HG03139 (cell line): Measurements from ENCODE around the gene SLC30A2.

Experiments used
- ATAC-seq: cut with Tn5 transposase; IDR thresholded peaks from one replicate; pipeline ENCODE4 v1.9.1; 2021; ENCODE audit not compliant: unreplicated experiment

Gene SLC30A2

DNA sequence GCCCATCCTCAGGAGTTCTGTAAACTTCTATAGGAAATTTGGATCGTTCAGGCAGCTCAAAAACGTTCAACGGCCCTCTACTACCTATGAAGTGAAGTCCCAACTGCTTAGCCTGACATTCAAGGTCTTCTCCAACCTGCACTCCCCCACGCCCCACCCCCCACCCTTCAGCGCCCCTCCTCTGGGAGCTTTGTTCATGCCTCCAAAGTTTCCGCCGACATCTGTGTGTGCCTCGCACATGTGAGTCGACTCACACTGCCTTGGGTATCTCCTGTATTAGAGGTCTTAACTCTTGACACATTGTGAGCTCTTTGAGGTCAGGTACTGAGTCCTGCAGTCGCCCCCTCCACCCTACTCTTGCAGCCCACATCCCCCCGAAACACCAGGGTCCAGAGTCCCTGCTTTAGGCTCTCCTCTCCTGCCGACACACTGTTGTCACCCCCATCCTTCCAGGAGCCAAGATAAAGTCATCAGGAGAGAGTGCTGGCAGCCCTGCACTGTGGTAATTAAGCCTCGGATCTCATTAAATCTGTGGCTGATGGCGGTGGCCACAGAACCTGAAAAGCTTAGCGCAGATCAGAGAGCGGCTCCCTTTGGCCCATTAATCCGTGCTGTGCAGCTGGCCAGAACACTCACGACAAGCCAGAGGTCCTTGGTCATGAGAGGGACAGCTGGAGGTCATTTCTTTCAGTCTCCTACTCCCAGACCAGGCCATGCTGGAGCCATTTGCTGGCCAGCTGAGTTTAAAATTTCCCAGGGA lies 46.7 kb downstream of the SLC30A2 start:
- no peak for ATAC-seq

DNA sequence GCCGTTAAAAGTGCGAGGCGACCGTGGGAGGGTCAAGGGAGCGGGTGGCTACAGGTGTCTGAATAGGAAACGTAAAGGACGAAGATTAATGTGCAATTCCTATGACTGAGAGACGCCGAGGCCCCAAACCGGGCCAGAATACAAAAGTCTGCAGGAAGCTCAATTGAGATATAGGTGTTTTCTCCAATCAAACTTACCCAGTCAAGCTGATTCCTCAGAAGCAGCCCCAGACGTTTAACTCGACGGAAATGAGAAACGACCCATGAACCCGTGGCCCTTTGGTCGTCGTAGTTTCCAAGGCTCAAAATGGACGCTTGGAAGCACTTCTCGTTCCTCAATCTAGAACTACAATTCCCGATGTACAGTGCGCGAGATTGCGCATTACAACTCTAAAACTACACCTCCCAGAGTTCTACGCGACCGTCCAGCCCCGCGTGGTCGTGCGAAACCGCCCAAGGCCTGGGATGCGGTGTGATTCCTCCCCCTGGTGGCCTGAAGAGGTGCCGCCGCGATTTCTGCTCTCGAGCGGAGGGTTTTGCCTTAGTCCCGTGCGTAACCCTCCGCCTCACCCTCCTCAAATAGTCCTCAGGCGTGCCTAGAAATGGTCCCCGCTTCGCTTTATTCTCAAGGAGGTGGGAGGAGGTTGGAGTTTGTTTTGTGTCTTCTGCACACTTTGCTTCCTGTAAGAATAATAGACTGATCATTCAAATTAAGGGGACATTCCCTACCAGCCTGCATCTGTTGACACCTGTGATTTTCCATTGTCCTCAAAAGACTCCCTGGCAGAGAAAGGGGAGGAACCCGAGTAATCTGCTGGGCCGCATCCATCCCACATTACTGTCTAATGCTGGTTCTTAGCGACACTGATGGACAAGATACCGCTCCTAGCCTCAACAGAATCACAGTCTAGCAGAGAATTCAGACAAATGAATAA lies 47.8 kb downstream of the SLC30A2 start, which contains the start of gene PAFAH2:
Gene PAFAH2 (minus strand): TSS at position 236 of the 934 bp plus-strand sequence. CDS start 7,247 bp downstream, outside the sequence.
- ATAC-seq = peak; percentile 93

DNA sequence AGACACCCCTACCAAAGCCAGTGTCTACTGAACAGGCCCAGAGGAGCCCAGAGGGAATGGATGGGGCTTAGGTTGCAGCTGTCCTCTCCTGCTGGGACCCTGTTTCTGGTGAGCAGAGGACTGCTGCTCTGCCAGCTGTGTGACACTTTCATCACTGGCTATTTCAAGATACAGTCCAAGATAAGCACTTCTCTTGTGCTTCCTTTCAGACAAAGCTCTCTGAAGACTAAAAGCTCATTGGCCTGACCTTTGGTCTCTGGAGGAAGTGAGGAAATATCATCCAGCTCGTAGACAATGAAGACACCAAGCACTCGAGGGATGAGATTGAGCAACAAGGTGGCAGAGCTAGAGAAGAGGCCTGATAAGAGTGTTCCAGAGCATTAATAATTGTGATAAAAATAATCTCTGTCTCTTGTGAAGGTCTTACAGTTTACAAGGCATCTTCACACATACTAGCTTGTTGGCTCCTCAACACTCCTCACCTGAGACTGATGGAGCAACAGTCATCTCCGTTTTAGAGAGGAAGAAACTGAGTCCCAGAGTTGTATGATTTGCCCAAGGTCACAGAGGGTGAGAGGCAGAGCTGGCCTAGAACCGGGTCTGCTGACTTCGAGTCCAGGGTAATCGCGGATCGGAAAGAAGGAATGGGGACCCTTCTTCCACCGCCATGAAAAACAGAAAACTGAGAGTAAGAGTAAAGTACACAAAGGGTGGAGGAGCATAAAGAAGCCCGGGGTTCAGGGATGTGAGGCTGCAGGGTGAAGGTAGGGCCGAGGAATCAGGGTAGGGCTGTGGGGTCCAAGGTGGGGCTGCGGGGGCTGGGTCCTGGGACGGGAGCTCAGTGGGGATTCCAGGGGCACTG lies 48.7 kb downstream of the SLC30A2 start:
- no peak for ATAC-seq

DNA sequence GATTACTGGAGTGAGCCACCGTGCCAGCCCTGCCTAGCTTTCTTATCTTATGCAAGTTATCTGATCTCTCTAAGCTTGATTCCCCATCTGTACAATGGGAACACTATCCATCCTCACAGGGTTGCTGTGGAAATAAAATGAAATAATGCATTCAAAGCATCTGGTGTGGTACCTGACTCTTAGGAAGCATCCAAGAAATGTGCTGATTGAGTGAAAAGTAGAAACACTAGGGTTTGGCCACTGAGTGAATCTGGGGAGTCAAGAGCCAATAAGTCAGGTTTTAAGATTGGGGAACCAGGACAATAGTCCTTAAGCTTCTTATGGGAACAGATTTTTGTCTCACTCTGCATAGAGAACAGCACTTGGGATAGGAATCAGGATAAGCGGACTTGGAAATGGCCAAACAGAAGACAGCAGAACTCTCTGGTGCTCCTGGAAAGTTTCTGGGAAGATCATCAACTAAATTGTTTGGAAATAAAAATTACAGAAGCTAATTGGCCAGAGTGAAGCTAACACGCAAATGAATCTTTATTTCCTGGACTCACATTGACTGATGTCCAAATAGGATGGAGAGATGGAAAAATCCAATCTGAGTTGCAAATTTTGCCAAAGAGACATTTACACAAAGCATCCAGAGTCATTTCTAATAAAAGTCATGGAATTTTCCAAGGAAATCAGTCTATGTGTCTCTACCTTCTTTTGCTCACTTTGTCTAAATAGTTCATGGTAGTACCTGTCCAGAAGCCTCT lies 51.3 kb downstream of the SLC30A2 start:
- ATAC-seq = no peak

DNA sequence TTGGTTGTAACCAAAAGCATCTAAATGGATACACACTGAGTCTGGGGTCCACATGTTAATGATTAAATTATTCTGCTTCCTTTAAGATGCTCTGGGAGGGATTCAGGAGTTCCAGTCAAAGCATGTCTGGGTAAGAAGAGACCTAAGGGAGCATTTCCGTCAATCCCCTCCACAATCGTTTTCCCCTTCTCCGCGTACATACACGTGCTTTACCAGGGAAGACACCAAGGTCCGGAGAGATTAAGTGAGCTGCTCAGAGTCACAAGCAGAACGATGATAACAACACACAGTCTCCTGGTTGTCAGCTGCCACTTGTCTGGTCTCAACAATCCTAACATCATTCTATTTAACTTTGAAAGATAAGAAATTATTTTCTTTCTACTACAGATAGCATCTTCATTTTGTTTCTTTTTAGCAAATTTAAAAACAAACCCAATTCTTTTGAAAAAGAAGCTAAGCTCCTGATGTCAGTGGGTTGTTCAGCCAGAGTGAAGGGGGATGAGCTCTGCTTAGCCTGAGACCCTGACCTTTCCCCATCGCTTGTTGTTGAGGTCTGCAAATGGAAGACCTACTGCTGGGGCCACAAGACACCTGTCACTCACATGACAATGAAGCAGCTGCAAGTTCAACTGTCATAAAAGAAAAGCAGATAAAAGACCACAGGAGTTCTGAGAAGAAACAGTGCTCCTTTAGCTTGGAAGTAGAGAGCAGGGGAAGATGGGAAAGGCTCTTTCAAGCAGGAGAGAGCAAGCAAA lies 52.5 kb downstream of the SLC30A2 start:
- no peak for ATAC-seq

DNA sequence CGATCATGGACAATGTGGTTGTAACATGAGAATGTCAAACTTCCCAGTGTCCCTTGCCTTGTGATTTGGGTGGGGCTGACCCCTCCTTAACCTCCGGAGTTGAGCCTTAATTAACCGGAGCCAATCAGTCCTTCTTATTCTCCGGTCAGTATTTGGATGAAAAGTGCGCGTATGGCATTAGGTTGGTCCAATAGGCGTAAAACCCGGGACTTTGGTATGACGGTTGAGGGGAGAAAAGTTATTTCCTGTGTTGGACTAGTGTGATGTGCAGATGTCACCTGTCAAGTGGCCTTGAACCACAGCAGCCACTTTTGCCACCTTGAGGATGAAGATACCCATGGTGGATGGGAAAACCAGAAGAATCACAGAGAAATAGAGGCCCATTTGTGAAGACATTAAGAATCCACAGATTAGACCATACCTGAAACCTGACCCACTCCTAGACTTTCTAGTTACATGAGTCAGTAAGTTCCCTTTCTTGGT lies 53.2 kb downstream of the SLC30A2 start:
- no peak for ATAC-seq

DNA sequence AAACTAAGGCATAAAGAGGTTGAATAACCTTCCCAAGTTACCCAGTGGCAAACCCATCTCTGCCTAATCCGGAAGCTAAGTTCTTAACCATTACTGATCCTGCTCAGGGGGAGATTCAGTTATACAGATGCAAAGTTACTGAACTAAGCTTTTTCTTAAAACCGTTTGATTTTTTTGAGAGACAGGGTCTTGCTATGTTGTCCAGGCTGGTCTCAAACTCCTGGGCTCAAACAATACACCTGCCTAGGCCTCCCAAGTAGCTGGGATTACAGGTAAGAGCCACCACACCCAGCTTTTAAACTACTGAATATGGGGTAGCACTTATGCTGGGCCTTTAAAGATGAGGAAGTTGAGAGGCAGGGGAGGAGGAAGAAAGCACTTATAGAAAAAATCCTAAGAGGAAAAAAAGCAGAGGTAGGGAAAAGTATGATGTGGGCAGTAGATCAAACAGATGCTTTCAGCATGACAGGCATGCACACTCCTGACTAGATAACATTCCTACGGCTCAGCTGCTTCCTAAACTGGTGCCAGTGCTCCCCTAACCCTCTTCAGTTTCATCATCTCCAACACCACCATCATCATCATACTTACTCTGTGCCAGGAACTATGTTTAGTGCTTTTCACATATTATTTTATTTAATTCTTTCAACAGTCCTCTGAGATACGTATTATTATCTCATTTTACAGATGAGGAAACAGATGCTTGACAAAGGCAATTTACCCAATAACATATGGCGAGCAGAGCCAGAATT lies 53.8 kb downstream of the SLC30A2 start:
- ATAC-seq = no peak

DNA sequence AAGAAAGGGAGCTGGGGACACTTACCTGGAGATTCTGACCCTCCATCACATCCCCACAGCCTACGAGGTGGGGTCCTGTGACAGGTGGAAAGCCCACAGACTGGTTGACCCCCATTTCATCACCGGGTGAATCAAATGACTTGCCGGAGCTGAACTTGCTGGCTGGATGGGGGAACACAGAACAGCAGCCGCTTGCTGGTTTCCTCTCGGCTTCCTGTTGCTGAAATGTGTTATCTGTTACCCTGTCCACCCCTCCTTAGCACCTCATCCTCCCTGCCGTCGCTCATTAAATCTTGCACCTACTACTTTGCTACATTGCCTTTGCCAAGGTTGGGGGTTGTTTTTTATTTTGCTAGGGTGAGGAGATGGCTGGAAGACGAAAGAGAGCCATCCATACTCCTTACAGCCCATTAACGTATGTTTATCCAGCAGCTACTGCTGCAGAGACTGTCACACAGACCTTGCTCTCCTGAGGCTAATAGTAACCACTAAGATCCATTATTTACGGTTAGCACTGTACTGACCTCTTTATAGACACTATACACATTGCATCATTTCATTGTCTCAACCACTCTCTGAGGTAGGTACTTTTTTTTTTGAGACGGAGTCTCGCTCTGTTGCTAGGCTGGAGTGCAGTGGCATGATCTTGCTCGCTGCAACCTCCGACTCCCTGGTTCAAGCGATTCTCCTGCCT lies 55.1 kb downstream of the SLC30A2 start:
- no peak for ATAC-seq

DNA sequence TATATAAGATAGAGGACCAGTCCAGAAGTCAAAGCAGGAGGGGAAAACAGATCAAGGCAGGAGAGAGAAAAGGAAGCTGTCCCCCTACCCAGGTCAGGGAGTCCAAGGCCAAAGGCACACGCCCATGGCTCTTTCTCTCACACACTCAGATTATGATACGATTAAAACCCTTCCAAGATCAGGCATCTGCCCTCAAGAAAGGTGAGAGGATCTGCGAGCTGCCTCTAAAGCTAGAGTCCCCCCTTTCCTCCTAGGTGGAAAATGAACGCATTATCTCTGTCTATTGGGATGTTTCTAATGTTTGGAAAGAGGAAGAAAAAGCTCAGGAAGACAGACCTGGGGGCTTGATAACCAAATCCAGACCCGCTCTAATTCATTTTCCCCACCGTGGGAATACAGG lies 55.7 kb downstream of the SLC30A2 start:
- no peak for ATAC-seq

DNA sequence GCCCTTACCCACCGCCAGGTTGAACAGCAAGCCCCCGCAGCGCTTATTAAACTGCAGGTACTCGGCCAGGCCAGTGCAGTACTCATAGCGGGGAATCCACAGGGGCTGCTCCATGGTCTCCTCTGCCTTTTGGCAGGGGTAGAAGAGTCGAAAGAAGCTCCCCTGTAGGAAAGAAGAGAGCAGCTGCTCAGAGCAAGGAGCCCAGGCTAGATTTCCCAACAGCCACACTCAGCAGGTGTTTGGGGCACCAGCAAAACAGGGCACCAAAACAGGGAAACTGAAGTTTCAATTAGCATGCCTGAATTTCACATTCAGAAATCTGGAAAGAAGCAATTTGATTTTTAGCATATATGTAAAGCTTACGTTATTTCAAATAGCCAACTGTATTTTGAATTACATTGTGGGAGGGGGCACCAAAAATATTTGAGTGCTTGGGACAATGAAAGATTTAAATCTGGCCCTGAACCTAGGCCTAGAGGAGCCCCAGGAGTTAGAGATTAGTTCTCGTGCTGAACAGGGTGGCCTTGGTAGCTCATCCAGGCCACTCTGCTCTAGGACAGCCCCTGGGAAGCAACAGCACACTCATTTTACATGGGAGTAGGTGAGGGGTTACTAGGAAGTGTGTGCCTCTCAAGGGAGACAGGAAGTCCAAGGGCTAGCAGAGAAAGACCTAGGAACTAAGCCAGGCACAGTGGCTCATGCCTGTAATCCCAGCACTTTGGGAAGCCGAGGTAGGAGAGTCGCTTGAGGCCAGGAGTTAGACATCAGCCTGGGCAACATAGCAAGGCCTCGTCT lies 56.3 kb downstream of the SLC30A2 start:
- ATAC-seq = no peak

DNA sequence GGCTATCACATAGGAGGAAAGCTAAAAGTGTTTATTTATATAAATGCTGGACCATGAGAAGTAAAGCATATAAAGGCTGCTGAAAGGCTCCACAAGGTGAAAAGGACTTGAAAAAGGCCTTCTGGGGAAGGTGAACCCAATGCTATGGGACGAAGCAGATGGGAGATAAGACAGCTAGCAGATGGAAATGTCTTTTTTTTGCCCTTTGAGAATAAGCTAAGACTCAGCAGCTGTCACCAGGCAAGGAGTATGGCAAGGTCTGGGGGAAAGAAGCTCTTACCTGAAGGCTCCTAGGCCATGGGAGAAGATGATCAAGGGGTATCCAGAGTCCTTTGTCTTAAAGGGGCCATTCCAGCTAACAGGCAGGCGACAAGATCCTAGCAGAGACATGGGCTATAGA lies 58.0 kb downstream of the SLC30A2 start:
- no peak for ATAC-seq
